ENCODE measurements around the gene SLC17A7. TPM values are rescaled to one million over a fixed set of nuclear protein-coding genes. Genes with fewer than 3 reads are reported as not detected.
A peak's percentile ranks its signal among the peaks of the same experiment; 100 is the strongest.

The SLC17A7 gene
- total and polyA plus RNA-seq, 2 of the 13 experiments (the other 11 are each of a cell fraction or from before 2014, with no cell fraction given), result 0.32 TPM; not detected in 1

- TF ChIP-seq NR0B2 (CRISPR knock-in tag; IDR thresholded peaks at IDR 0.05) (0 out of 2 replicates have a peak, but pooled peaks have one; percentile 27), MAZ (IDR thresholded peaks at IDR 0.05; ENCODE audit: borderline replicate concordance, low read depth, low read length) (peak; percentile 24; the same call in 1 of the 2 replicates), MAZ (CRISPR knock-in tag; IDR thresholded peaks at IDR 0.05; ENCODE audit: low read depth) (no peak), ADNP (CRISPR knock-in tag; IDR thresholded peaks at IDR 0.05) (peak; percentile 85; the same call in 1 of the 2 replicates), ZNF251 (CRISPR knock-in tag; IDR thresholded peaks at IDR 0.05) (no peak), TMF1 (CRISPR knock-in tag; IDR thresholded peaks at IDR 0.05; ENCODE audit: low read depth) (no peak), ZNF230 (CRISPR knock-in tag; IDR thresholded peaks at IDR 0.05) (no peak), ZSCAN22 (CRISPR knock-in tag; IDR thresholded peaks at IDR 0.05) (no peak), ZNF354B (CRISPR knock-in tag; IDR thresholded peaks at IDR 0.05) (peak; percentile 45; the same call in 1 of the 2 replicates), ZBTB49 (CRISPR knock-in tag; IDR thresholded peaks at IDR 0.05; ENCODE audit: borderline replicate concordance) (no peak), ZNF639 (CRISPR knock-in tag; conservative IDR thresholded peaks at IDR 0.05) (no peak), AFF4 (CRISPR knock-in tag; IDR thresholded peaks at IDR 0.05) (0 out of 2 replicates have a peak, but pooled peaks have one; percentile 58), CBX5 (CRISPR knock-in tag; IDR thresholded peaks at IDR 0.05; ENCODE audit: borderline replicate concordance) (no peak; the same call in 1 of the 2 replicates), ZBTB7B (CRISPR knock-in tag; IDR thresholded peaks at IDR 0.05) (0 out of 2 replicates have a peak, but pooled peaks have one; percentile 26), NFIC (IDR thresholded peaks at IDR 0.05; ENCODE audit: low read length) (no peak), HMGXB4 (CRISPR knock-in tag; IDR thresholded peaks at IDR 0.05; ENCODE audit: borderline replicate concordance in 1 of 2, low read depth in 1 of 2) (peak; percentile 59 to 88; a peak in 3 of 4 replicates)
Measured at GRCh38 chr19:49451430-49452181, 10.3 kb upstream of the SLC17A7 start, which contains the start of gene PIH1D1 (continued).
